Hematopoietic multipotent progenitor cell treated with erythropoietin and hydrocortisone succinate and interleukin-3 and kit ligand, for 6 days (in vitro differentiated cells): ENCODE data around the gene PSMD13.
"Not testable (repeated sequence)": the region's sequence is repeated elsewhere in the genome, so short reads cannot be mapped to it uniquely, and the experiment has no call there.

ENCODE experiments used
- DNase-seq: peaks from one replicate; pipeline ENCODE4 v3.0.0-alpha.2; 2015

PSMD13 gene

DNA sequence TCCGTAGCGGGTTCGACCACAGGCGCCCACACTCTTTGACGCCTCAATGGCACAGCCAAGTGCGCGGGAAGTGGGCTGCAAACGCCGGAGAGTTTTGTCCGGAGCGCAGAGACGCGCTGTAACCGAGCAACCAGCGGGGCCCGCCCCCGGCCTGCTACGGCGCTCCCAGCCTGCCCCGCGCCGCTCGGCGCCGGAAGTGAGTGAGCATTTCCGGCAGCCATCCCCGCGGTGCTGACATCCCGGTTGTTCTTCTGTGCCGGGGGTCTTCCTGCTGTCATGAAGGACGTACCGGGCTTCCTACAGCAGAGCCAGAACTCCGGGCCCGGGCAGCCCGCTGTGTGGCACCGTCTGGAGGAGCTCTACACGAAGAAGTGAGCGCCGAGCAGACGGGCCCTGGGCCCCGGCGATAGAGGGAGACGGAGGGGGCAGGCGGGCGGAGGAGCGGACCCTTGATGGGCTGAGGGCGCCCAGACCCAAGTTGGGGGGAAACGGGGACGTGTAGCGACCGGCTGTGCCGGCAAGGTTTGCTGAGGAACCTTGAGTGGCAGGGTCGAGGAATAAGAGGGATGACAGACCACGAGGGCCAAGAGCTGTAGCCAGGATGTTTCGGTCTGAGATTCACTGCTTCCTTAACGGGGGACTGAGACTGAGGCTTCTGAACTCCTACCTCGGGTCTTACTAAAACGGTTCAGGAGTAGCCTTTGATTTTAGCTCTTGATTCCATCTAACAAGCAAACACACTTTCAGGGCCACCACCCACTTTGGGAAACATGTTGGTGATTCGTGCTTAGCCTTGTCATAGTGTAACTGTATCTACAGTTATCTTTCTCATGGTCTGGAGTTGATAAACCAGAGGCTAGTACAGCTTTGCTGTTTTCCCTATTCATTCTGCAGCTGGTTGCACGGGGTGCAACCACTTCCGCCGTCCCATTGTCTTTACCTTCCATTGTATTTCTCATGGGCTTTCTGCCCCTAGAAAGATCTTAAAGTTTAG, at the start of gene PSMD13:
PSMD13 (plus strand) TSS at position 203 of the 994 bp plus-strand sequence; CDS start at position 277, 74 bp downstream.
- DNase-seq = peak; percentile 93

- not testable (repeated sequence) for DNase-seq
Observed at GRCh38 chr11:189200-189783, 47.5 kb upstream of the PSMD13 start.

- not testable (repeated sequence) for DNase-seq
Observed at GRCh38 chr11:189843-190311, 46.9 kb upstream of the PSMD13 start.

DNA sequence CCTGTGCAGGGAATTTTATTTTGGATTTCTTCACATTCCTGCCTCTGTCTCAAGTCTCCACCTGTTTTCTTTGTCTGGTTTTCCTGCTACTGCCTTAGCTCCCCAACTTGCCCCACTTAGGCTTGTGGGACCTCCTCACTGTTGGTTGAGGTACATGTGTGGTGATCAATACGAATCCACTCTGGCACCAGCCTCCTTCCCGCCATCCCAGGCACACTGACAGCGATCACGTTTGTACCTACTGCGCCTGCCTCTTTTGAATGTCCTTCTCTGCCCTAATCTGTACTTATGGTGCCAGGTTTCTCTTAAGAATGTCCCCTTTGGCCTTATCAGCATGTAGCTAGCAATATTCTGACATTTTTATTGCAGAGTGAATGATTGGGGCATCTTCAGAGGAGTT, 46.2 kb upstream of the PSMD13 start:
- not testable (repeated sequence) for DNase-seq

GRCh38 chr11:191490-192478, 45.0 kb upstream of the PSMD13 start:
- not testable (repeated sequence) for DNase-seq

GRCh38 chr11:192674-193128, 44.1 kb upstream of the PSMD13 start, which contains the start of gene SCGB1C1:
TSS of gene SCGB1C1 (plus strand) at chr11:193078. CDS start at chr11:193100, 22 bp downstream.
- DNase-seq = not testable (repeated sequence)

GRCh38 chr11:193481-193880, 43.3 kb upstream of the PSMD13 start:
- DNase-seq = not testable (repeated sequence)

GRCh38 chr11:196786-197731, 39.7 kb upstream of the PSMD13 start:
- no peak for DNase-seq

- no peak for DNase-seq
Observed at GRCh38 chr11:197741-198235, 39.0 kb upstream of the PSMD13 start.

DNA sequence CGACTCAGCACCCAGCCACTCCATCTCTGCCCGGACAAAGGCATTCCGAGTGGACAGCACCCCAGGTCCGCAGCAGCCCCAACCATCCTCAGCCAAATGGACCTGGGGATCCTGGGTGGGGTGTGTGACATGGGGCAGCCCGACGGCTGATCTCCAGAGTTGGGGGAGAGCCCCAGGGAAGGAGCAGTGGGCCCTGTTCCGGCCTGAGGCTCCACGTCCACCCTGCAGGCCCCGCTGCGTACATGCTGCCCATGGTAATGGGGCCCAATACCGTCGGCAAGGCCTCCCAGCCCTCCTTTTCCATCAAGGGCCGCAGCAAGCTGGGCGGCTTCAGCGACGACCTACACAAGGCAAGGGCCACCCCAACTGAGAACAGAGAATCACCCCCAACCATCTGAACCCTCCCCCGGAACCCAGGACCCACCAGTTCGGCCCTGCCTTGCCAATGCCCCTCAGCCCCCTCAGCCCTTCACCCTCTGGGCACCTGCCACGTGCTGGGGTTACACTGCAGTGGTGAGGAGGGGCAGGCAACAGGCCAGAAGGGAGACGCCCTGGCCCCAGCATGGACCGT, 38.5 kb upstream of the PSMD13 start:
- no peak for DNase-seq

GRCh38 chr11:199004-199581, 37.7 kb upstream of the PSMD13 start:
- DNase-seq = no peak

DNA sequence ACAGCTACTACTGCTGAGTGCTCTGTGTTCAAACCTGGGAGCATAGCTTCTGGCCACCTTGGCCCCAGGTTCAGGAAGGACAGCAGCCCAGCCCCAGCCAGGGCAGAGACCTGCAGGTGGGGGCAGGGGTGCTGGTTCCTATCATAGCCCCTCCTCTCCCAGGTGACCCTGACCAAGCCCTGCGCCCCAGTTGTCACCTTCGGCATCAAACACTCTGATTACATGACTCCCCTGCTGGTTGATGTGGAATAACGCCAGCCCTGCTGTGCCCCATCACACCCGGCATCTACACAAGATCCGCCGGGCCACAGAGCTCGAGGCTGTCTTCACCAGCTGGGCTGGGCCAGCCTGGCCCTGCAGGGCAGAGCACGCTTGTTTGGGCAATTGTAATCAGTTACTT, 37.0 kb upstream of the PSMD13 start:
- no peak for DNase-seq

- no peak for DNase-seq
Observed at GRCh38 chr11:200224-201003, 36.4 kb upstream of the PSMD13 start.

- peak; percentile 79 for DNase-seq
Observed at GRCh38 chr11:201966-202365, 34.8 kb upstream of the PSMD13 start.

- no peak for DNase-seq
Observed at GRCh38 chr11:202490-202889, 34.3 kb upstream of the PSMD13 start.

DNA sequence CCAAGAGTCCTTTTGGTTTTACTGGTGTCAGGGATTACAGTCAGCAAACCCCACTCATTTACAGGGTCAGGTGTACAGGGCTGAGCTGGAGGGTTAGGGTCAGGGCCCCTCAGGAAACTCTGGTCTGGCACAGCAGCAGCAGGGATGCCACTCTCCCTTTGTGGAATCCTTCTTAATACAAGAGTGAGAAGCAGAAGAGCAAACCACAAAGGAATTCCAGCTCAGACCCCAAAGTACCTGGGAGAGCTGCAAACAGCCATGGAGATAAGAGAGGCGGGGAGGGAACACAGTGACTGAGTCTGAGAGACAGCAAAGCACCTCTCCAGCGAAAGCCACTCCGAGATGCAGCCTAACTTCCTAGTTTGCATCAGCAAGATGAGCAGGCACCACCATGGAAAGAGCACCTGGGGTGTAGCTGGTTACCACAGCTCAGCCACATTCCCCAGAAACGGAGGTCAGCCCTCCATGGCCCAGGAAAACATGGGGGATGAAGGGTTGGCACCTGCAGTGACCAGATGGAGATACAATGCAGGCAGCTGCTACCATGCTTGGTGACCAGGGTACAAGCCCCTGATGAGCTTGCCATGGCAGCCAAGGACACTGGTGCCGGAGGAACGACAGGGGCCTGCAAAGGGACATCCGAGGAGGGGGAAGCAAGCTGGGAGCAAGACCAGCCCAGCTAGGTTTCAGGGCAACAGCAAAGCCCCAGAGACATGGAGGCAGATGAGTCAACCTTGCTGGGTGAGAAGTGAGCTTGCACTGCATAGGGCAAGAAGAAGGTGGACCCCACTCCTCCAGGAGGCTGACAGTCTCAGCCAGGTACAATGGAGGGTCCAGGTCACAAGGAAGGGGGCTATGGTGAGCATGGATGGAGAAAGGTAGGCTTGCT, 33.5 kb upstream of the PSMD13 start:
- DNase-seq = no peak

DNA sequence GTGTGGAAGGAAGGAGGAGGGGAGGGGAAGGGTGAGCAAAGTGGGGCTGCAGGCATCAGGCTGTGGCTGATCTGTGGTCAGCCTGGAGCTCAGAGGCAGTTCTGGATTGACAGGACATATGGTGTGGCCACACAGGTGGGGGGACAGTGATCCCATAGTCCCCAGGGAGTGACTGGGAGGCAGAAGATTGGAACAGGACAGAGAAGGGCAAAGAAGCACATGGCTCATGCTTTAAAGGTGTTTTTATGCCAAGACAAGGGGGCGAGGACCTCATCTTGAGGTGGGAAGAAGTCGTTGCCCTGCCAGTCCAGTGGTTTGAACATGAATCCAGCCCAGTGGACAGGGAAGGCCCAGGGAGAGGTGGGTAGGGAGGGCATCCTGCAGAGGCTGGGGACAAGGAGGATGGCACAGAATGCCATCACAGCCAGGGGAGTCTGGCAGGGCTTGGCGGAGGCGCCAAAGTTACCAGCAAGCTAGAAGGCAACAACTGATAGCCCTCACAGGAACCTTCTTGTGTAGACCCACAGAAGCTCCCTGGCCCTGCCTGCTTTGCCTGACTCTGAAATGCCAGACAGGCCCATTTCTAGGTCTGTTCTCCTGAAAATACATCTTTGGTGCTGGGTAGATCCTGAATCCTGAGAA, 32.7 kb upstream of the PSMD13 start:
- DNase-seq = no peak

GRCh38 chr11:204587-205109, 32.1 kb upstream of the PSMD13 start:
- no peak for DNase-seq
